CD4-positive, CD25-positive, alpha-beta regulatory T cell (primary cell): ENCODE measurements around the gene ASIC1. TPM values are rescaled to one million over a fixed set of nuclear protein-coding genes. Genes with fewer than 3 reads are reported as not detected.

Source experiments
- ATAC-seq, 2 donors: fragments of 150-1000 bp; cut with Tn5 transposase; one replicate each; pipeline ENCODE4 v1.10.0; 2021; ENCODE audit warnings: low read depth in 2 of 2, moderate number of reproducible peaks in 2 of 2, moderate library complexity in 1 of 2
- DNase-seq, 3 donors: peaks; one replicate each; pipeline versions ENCODE4 v3.0.0 to v3.0.0-alpha.2; 2012 to 2022; ENCODE audit warnings: mixed read lengths in 1 of 3
- H3K27ac ChIP-seq: one replicate; pipeline ENCODE4 v1.7.0; 2013; ENCODE audit warnings: mild to moderate bottlenecking, low read length; ENCODE audit not compliant: insufficient read depth, poor library complexity, severe bottlenecking
- H3K27me3 ChIP-seq: one replicate; pipeline ENCODE4 v1.7.0; 2013; ENCODE audit warnings: low read length; ENCODE audit not compliant: control insufficient read depth, insufficient read depth
- H3K36me3 ChIP-seq: one replicate; pipeline ENCODE4 v1.7.0; 2013; ENCODE audit warnings: mild to moderate bottlenecking, low read length, moderate library complexity; ENCODE audit not compliant: control insufficient read depth, insufficient read depth
- H3K4me1 ChIP-seq: 2 replicates; pipeline ENCODE4 v1.7.0; 2013; ENCODE audit warnings: mild to moderate bottlenecking, low read length; ENCODE audit not compliant: insufficient read depth, control insufficient read depth, poor library complexity, severe bottlenecking
- H3K4me3 ChIP-seq: one replicate; pipeline ENCODE4 v1.7.0; 2013; ENCODE audit warnings: low read depth, mild to moderate bottlenecking, low read length, moderate library complexity
- H3K9me3 ChIP-seq, 2 experiments: 1 replicate in 1 of 2; 2 replicates in 1 of 2; pipeline ENCODE4 v1.7.0; 2013; ENCODE audit warnings: low read length in 2 of 2, mild to moderate bottlenecking in 1 of 2, moderate library complexity in 1 of 2; ENCODE audit not compliant: control insufficient read depth in 2 of 2
- H3K27ac Mint-ChIP-seq, 3 donors: one replicate each; pipeline ENCODE4 v1.8.0; 2020 to 2022; ENCODE audit warnings: mild to moderate bottlenecking in 3 of 3, mixed read lengths in 3 of 3, moderate library complexity in 2 of 3
- H3K27me3 Mint-ChIP-seq: one replicate; pipeline ENCODE4 v1.8.0; 2022; ENCODE audit warnings: mild to moderate bottlenecking, mixed read lengths
- H3K36me3 Mint-ChIP-seq: one replicate; pipeline ENCODE4 v1.8.0; 2020; ENCODE audit warnings: mixed read lengths
- H3K4me1 Mint-ChIP-seq, 4 donors: one replicate each; pipeline ENCODE4 v1.8.0; 2020 to 2022; ENCODE audit warnings: mixed read lengths in 4 of 4, mild to moderate bottlenecking in 1 of 4
- H3K4me3 Mint-ChIP-seq, 4 donors: one replicate each; pipeline ENCODE4 v1.8.0; 2020 to 2022; ENCODE audit warnings: mild to moderate bottlenecking in 4 of 4, mixed read lengths in 4 of 4, moderate library complexity in 3 of 4
- H3K9me3 Mint-ChIP-seq, 7 donors: one replicate each; pipeline ENCODE4 v1.8.0; 2020 to 2022; ENCODE audit warnings: mixed read lengths in 7 of 7, mild to moderate bottlenecking in 3 of 7, moderate library complexity in 2 of 7
- polyA plus RNA-seq, 4 donors: library from polyadenylated mRNA; unstranded; fragments of 300-500 nt; fragmentation: Illumina TruSeq; gene quantifications; one replicate each; pipeline ENCODE4 v1.2.3, GENCODE V29; 2021
- total RNA-seq: library from RNA; stranded (reverse); gene quantifications from one replicate; pipeline ENCODE4 v1.2.3, GENCODE V29; 2022

The ASIC1 gene
- total and polyA plus RNA-seq, 5 donors from 2014 or later = 0.47 to 2.1 (median 0.49) TPM; not detected in 1

DNA sequence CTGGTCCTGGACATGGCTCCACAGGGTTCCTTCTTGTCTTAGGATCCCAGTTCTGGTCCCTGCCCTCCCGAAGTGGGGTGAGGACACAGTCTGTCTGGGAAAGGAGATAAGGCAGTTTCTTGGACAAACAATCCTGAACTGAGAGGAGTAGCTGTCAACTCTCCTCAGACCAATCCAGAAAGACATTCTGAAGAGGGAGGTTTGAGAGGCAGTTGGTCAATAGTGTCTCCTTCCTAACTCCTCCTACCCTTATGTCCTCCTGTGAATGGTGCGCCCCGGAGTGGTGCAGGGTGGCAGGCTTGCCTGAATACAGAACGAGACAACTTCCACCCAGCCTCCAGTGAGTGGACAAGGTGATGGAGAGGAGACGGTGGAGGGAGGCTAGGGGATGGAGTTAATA, 15.4 kb upstream of the ASIC1 start:
- Mint-ChIP-seq H3K27ac (peak overlapping the region in 1 of 3 donors; percentile 4), H3K4me1 (peaks cover 0 to 5% (median 0%) of the 10 kb centered on the region in 4 donors), H3K9me3 (peaks cover 0 to 1% (median 0%) of the 10 kb centered on the region in 7 donors), H3K4me3 (no peak overlapping the region), H3K36me3 (no peaks in the 10 kb centered on the region), H3K27me3 (peaks cover 14% of the 10 kb centered on the region)
- DNase-seq (no peak), ATAC-seq (no peak)
- no peaks in the 10 kb centered on the region for H3K9me3 ChIP-seq
- no peaks in the 10 kb centered on the region for H3K27me3 ChIP-seq
- no peaks in the 10 kb centered on the region for H3K4me1 ChIP-seq
- no peak overlapping the region for H3K4me3 ChIP-seq
- no peaks in the 10 kb centered on the region for H3K36me3 ChIP-seq
- no peak overlapping the region for H3K27ac ChIP-seq

DNA sequence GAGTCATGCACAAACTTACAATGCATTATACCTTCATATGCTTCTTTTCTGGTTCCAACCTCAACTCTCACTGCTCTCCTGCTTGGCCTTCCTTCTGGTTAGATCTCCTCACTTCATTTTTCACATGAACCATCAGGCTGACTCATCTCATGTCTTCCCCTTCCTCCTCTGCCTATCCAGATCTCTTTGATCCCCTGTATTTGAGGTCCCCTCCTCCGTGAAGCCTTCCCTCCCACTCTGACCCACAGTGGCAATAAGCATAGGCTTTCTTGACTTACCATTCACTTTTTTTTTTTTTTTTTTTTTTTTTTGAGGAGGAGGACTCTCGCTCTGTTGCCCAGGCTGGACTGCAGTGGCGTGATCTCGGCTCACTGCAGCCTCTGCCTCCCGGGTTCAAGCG, 14.7 kb upstream of the ASIC1 start:
- peaks cover 20% of the 10 kb centered on the region for H3K27me3 Mint-ChIP-seq
- Histone ChIP-seq H3K27me3 (peaks cover 2% of the 10 kb centered on the region), H3K27ac (no peak overlapping the region), H3K4me1 (no peaks in the 10 kb centered on the region), H3K4me3 (no peak overlapping the region), H3K9me3 (no peaks in the 10 kb centered on the region), H3K36me3 (no peaks in the 10 kb centered on the region)
- peaks cover 0 to 1% (median 0%) of the 10 kb centered on the region in 7 donors for H3K9me3 Mint-ChIP-seq
- ATAC-seq (no peak), DNase-seq (no peak)
- peak overlapping the region in 1 of 3 donors; percentile 47 for H3K27ac Mint-ChIP-seq
- H3K36me3 Mint-ChIP-seq = no peaks in the 10 kb centered on the region
- H3K4me3 Mint-ChIP-seq = no peak overlapping the region
- peaks cover 0 to 5% (median 0%) of the 10 kb centered on the region in 4 donors for H3K4me1 Mint-ChIP-seq

DNA sequence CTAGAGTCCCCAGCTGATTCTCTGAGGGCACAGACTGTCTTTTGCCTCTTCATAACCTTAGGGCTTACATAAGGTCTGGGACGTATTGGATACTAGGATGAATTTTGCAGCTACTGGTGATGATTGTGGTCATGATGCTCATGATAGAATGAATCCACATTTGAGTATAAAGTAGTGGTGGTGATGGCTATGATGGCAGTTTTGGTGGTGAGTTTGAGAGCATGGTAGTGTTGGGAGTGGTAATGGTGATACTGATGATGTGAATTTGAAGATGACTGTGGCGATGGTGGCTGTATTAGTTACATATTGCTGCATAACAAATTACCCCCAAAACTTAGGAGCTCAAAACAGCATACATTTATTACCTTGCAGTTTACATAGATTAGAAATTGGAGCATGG, 14.1 kb upstream of the ASIC1 start:
- Histone ChIP-seq H3K27me3 (peaks cover 7% of the 10 kb centered on the region), H3K27ac (no peak overlapping the region), H3K4me3 (no peak overlapping the region), H3K4me1 (no peaks in the 10 kb centered on the region), H3K9me3 (no peaks in the 10 kb centered on the region), H3K36me3 (no peaks in the 10 kb centered on the region)
- no peak for ATAC-seq
- Mint-ChIP-seq H3K4me3 (no peak overlapping the region), H3K27me3 (peaks cover 22% of the 10 kb centered on the region), H3K4me1 (peaks cover 0 to 5% (median 0%) of the 10 kb centered on the region in 4 donors), H3K36me3 (no peaks in the 10 kb centered on the region), H3K27ac (no peak overlapping the region), H3K9me3 (peaks cover 0 to 1% (median 0%) of the 10 kb centered on the region in 7 donors)
- DNase-seq = no peak

GRCh38 chr12:50043854-50044253, 13.5 kb upstream of the ASIC1 start:
- Mint-ChIP-seq H3K36me3 (no peaks in the 10 kb centered on the region), H3K4me3 (no peak overlapping the region), H3K27ac (no peak overlapping the region), H3K4me1 (peaks cover 0 to 5% (median 0%) of the 10 kb centered on the region in 4 donors), H3K9me3 (peaks cover 0 to 1% (median 0%) of the 10 kb centered on the region in 7 donors), H3K27me3 (peaks cover 25% of the 10 kb centered on the region)
- H3K4me1 ChIP-seq = no peaks in the 10 kb centered on the region
- no peak for DNase-seq
- no peak for ATAC-seq
- H3K27me3 ChIP-seq = peaks cover 7% of the 10 kb centered on the region
- H3K36me3 ChIP-seq = no peaks in the 10 kb centered on the region
- no peaks in the 10 kb centered on the region for H3K9me3 ChIP-seq
- no peak overlapping the region for H3K4me3 ChIP-seq
- no peak overlapping the region for H3K27ac ChIP-seq

- Histone ChIP-seq H3K27me3 (peaks cover 27% of the 10 kb centered on the region), H3K9me3 (no peaks in the 10 kb centered on the region), H3K4me1 (peaks cover 5% of the 10 kb centered on the region), H3K36me3 (no peaks in the 10 kb centered on the region), H3K4me3 (no peak overlapping the region), H3K27ac (no peak overlapping the region)
- Mint-ChIP-seq H3K36me3 (no peaks in the 10 kb centered on the region), H3K27me3 (peaks cover 49% of the 10 kb centered on the region), H3K4me3 (no peak overlapping the region), H3K4me1 (peaks cover 0 to 10% (median 3%) of the 10 kb centered on the region in 4 donors), H3K9me3 (peaks cover 0 to 2% (median 0%) of the 10 kb centered on the region in 7 donors), H3K27ac (no peak overlapping the region)
- ATAC-seq (no peak), DNase-seq (no peak)
Measured at GRCh38 chr12:50047693-50048250, 9.6 kb upstream of the ASIC1 start.

- no peak overlapping the region for H3K4me3 ChIP-seq
- H3K9me3 ChIP-seq = no peaks in the 10 kb centered on the region
- H3K27ac ChIP-seq = no peak overlapping the region
- ATAC-seq (no peak), DNase-seq (no peak)
- Mint-ChIP-seq H3K27ac (no peak overlapping the region), H3K36me3 (no peaks in the 10 kb centered on the region), H3K4me1 (peaks cover 0 to 10% (median 1%) of the 10 kb centered on the region in 4 donors), H3K9me3 (peaks cover 0 to 2% (median 0%) of the 10 kb centered on the region in 7 donors), H3K4me3 (no peak overlapping the region), H3K27me3 (peaks cover 63% of the 10 kb centered on the region)
- peaks cover 5% of the 10 kb centered on the region for H3K4me1 ChIP-seq
- peaks cover 27% of the 10 kb centered on the region for H3K27me3 ChIP-seq
- H3K36me3 ChIP-seq = no peaks in the 10 kb centered on the region
Measured at GRCh38 chr12:50049254-50050118, 7.9 kb upstream of the ASIC1 start.

GRCh38 chr12:50050119-50050385, 7.3 kb upstream of the ASIC1 start:
- no peak overlapping the region for H3K27ac ChIP-seq
- H3K4me1 Mint-ChIP-seq = peaks cover 0 to 10% (median 1%) of the 10 kb centered on the region in 4 donors
- DNase-seq = no peak
- H3K36me3 Mint-ChIP-seq = no peaks in the 10 kb centered on the region
- peaks cover 27% of the 10 kb centered on the region for H3K27me3 ChIP-seq
- H3K9me3 Mint-ChIP-seq = peaks cover 0 to 2% (median 0%) of the 10 kb centered on the region in 7 donors
- H3K4me1 ChIP-seq = peaks cover 5% of the 10 kb centered on the region
- peaks cover 63% of the 10 kb centered on the region for H3K27me3 Mint-ChIP-seq
- H3K27ac Mint-ChIP-seq = no peak overlapping the region
- no peak overlapping the region for H3K4me3 Mint-ChIP-seq
- H3K36me3 ChIP-seq = no peaks in the 10 kb centered on the region
- H3K4me3 ChIP-seq = no peak overlapping the region
- no peaks in the 10 kb centered on the region for H3K9me3 ChIP-seq
- no peak for ATAC-seq
